GM12874 (cell line): ENCODE data around the gene SNX4.

Source experiments
- CTCF ChIP-seq: IDR thresholded peaks from 2 replicates; pipeline ENCODE4 v1.5.1; 2011; ENCODE audit warnings: low read depth, mild to moderate bottlenecking, control low read depth, low read length, moderate library complexity; ENCODE audit not compliant: insufficient read depth

Gene SNX4

GRCh38 chr3:125480656-125481374 is 39.2 kb downstream of the SNX4 start:
- no peak for TF ChIP-seq CTCF

GRCh38 chr3:125479091-125479490 is 40.9 kb downstream of the SNX4 start:
- no peak for TF ChIP-seq CTCF

- TF ChIP-seq CTCF, result no peak
Observed at GRCh38 chr3:125478326-125478725, 41.7 kb downstream of the SNX4 start.

- TF ChIP-seq CTCF, result no peak
Observed at GRCh38 chr3:125477701-125478100, 42.3 kb downstream of the SNX4 start.

- no peak for TF ChIP-seq CTCF
Observed at GRCh38 chr3:125470671-125471070, 49.3 kb downstream of the SNX4 start.

- no peak for TF ChIP-seq CTCF
Observed at GRCh38 chr3:125462722-125463299, 57.2 kb downstream of the SNX4 start.

- no peak for TF ChIP-seq CTCF
Observed at GRCh38 chr3:125461896-125462295, 58.1 kb downstream of the SNX4 start.
